Prostate gland (tissue), 2 donors: ENCODE measurements around the gene RGMA. TPM values are rescaled to one million over a fixed set of nuclear protein-coding genes. Genes with fewer than 3 reads are reported as not detected.

Experiments
- DNase-seq: peaks from one replicate; pipeline ENCODE4 v3.0.0-alpha.2; 2019; ENCODE audit warnings: low spot score
- H3K27ac ChIP-seq, 2 donors: fragments of 200-600 bp; sonication (generic); 2 replicates each; pipeline ENCODE4 v1.5.1; 2017 to 2019
- H3K27me3 ChIP-seq: fragments of 200-600 bp; sonication (generic); replicated peaks from 2 replicates; pipeline ENCODE4 v1.5.1; 2019; ENCODE audit not compliant: insufficient read depth
- H3K36me3 ChIP-seq, 2 donors: fragments of 200-600 bp; sonication (generic); 1 replicate in 1 of 2; 2 replicates in 1 of 2; pipeline versions ENCODE4 v1.5.1 to v1.8.1; 2017 to 2019
- H3K4me1 ChIP-seq: fragments of 200-600 bp; sonication (generic); replicated peaks from 2 replicates; pipeline ENCODE4 v1.5.1; 2019
- H3K4me3 ChIP-seq, 2 donors: fragments of 200-600 bp; sonication (generic); 2 replicates each; pipeline ENCODE4 v1.5.1; 2017 to 2019
- H3K9me3 ChIP-seq: fragments of 200-600 bp; sonication (generic); 2 replicates; pipeline ENCODE4 v1.5.1; 2017
- POLR2A ChIP-seq: fragments of 450-650 bp; IDR thresholded peaks from one replicate; pipeline ENCODE4 v1.6.1; 2016; ENCODE audit warnings: antibody characterized with exemption, mild to moderate bottlenecking
- POLR2AphosphoS5 ChIP-seq: sonication (generic); formaldehyde crosslinking; IDR thresholded peaks from one replicate; pipeline ENCODE4 v1.6.1; 2017; ENCODE audit warnings: antibody characterized with exemption
- WGBS: methylation state at CpG from one replicate; pipeline ENCODE4 v1.1.5; 2018; 5-methylcytosine and 5-hydroxymethylcytosine counted together
- intact Hi-C: fragments of 100-400 bp; cut with DNase I; formaldehyde crosslinking; loops from one replicate; pipeline ENCODE4 v1.14.2; 2022
- total RNA-seq, 2 donors: library from RNA; depleted of rRNA; stranded (reverse); fragments of >200 nt; gene quantifications; one replicate each; pipeline ENCODE4 v1.1.0, GENCODE V29; 2016
- TF ChIP-seq, protein P1 (sequence below), 4 experiments: fragments of 200-600 bp in 2 of 4; fragments of 450-650 bp in 2 of 4; sonication (generic) in 2 of 4; IDR thresholded peaks; 1 replicate in 3 of 4; 2 replicates in 1 of 4; pipeline ENCODE4 v1.5.1; 2016 to 2019; ENCODE audit warnings: antibody characterized with exemption in 4 of 4, mild to moderate bottlenecking in 2 of 4, moderate library complexity in 2 of 4

Gene RGMA
- total RNA-seq, 2 donors from 2014 or later: 10.3 to 93.8 TPM

DNA sequence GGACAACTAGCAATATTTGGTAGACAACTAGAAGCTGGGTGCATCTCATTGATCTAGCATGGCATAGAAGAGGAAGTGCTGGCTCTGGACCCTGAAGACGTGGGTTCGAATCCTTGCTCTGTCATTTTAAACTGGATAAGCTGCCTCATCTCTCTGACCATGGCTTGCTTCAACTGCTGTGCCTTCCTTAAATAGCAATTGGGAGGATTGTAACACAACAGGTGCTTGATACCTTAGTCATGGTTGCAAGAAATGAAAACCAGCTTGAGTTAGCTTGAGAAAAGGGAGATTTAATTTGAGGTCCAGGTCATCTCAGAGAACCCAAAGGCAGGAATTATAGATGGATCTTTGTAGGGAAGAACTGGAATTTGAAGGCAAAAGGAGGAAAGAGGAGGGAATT, 14.8 kb upstream of the RGMA start:
- 94% methylated on average over 2 of the region's 2 CpGs for whole genome bisulfite sequencing
- DNase-seq: no peak
- Histone ChIP-seq H3K4me3 (no peak overlapping the region), H3K27ac (no peak overlapping the region), H3K9me3 (no peaks in the 10 kb centered on the region), H3K27me3 (no peaks in the 10 kb centered on the region), H3K4me1 (no peaks in the 10 kb centered on the region), H3K36me3 (no peaks in the 10 kb centered on the region)
- TF ChIP-seq, protein P1, sequence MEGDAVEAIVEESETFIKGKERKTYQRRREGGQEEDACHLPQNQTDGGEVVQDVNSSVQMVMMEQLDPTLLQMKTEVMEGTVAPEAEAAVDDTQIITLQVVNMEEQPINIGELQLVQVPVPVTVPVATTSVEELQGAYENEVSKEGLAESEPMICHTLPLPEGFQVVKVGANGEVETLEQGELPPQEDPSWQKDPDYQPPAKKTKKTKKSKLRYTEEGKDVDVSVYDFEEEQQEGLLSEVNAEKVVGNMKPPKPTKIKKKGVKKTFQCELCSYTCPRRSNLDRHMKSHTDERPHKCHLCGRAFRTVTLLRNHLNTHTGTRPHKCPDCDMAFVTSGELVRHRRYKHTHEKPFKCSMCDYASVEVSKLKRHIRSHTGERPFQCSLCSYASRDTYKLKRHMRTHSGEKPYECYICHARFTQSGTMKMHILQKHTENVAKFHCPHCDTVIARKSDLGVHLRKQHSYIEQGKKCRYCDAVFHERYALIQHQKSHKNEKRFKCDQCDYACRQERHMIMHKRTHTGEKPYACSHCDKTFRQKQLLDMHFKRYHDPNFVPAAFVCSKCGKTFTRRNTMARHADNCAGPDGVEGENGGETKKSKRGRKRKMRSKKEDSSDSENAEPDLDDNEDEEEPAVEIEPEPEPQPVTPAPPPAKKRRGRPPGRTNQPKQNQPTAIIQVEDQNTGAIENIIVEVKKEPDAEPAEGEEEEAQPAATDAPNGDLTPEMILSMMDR (IDR thresholded peaks at IDR 0.05): no peak
- intact Hi-C loops: no loop called here

DNA sequence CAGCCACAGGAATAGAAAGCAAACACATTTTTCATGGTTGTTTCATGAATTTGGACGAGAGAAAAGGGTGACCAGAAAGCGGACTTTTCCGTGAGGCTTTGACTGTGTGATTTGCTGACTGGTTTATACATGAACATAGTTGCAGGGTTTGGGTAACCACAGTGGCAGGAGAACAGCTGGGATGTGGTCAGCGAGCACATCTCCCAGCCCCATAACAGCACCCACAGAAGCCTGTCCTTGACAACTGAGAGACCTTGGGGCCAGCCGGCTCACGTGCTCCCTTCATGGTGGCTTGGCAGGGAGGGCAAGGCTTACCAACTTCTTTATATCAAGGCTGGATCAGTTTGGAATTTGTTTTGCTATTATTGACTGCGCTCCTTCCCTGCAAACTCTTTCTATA, 13.2 kb upstream of the RGMA start:
- no peaks in the 10 kb centered on the region for H3K27me3 ChIP-seq
- H3K36me3 ChIP-seq: no peaks in the 10 kb centered on the region
- no peak for DNase-seq
- no peaks in the 10 kb centered on the region for H3K9me3 ChIP-seq
- no peak overlapping the region for H3K4me3 ChIP-seq
- H3K27ac ChIP-seq: no peak overlapping the region
- no peaks in the 10 kb centered on the region for H3K4me1 ChIP-seq
- 89% methylated on average over 7 of the region's 7 CpGs for WGBS
- no peak for TF ChIP-seq POLR2A
- intact Hi-C loops: no loop called here

DNA sequence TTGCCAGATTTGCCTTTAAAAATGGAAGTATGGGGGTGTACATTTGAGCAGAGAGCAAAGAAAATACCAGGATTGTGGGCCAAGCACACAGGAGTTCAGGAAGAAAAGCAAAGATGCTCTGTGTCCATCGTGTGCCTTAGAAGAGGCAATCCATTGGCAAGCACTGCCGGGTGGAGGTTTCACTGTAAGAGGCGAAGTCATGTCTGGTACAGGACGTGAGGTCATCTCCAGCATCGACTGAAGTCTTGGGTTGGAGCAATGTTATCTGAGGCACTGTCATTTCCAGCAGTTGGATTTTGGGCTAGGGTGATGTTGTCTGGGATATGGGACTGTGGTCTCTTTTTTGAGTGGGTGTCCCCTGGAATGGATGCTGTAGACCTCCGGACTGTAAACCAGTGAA, 4.8 kb upstream of the RGMA start:
- Histone ChIP-seq H3K27ac (no peak overlapping the region), H3K36me3 (no peaks in the 10 kb centered on the region), H3K27me3 (no peaks in the 10 kb centered on the region), H3K9me3 (no peaks in the 10 kb centered on the region), H3K4me1 (no peaks in the 10 kb centered on the region), H3K4me3 (no peak overlapping the region)
- no peak for DNase-seq
- intact Hi-C loops: no loop called here
- 85% methylated on average over 6 of the region's 6 CpGs for WGBS
- TF ChIP-seq POLR2AphosphoS5 (no peak), POLR2A (no peak)
- TF ChIP-seq, protein P1 (IDR thresholded peaks at IDR 0.05): no peak

DNA sequence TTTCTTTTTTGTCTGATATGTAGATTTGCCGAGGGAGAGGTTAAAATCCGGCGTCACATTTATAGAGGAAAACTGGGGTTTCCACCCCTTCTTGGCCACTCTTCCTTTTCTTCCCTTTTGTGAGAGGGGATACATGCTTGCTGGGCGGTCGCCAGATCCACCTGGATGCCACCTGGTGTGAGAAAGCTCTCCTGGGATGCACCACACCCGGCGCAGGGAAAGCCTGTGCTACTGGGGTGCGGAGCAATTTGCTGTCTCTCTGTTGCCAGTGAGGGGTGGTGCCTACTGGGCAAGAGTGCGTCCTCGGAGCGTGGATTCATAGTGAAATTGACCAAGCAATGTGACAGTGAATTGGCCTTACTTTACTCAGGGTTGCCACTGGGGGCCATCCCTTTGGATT, 2.5 kb upstream of the RGMA start:
- Histone ChIP-seq H3K36me3 (no peaks in the 10 kb centered on the region), H3K27ac (no peak overlapping the region), H3K4me3 (no peak overlapping the region), H3K9me3 (no peaks in the 10 kb centered on the region), H3K27me3 (no peaks in the 10 kb centered on the region), H3K4me1 (no peaks in the 10 kb centered on the region)
- intact Hi-C loops: no loop called here
- WGBS: 82% methylated on average over 11 of the region's 11 CpGs
- DNase-seq: no peak
- TF ChIP-seq, protein P1 (IDR thresholded peaks at IDR 0.05): no peak
- TF ChIP-seq POLR2A: no peak
- TF ChIP-seq POLR2AphosphoS5: no peak

DNA sequence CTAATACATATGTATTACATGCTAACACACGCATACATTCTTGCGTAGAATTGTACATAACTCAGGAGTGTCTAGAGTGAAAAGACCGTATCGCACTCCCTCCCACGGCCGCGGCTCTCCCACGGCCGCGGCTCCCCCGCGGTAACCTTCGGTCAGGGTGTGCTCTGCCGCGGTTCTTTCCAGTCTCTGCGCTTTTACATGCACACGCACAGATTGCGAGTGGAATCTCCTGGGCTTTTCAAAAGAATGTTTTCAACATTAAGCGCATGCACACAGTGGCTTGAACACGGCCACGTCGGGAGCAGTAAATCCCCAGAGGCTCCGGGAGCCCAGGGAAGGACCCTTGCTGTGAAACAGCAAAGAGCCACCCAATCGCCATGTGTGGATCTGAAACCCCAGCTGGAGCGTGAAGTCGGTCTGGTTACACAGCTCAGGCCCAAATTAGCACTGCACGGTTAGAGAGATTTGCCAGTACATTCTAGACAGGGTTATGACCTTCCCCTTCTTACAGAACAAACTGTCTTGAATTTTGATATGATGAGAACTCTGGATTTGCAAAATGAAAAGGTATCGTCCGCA, 805 bp upstream of the RGMA start:
- H3K4me3 ChIP-seq: peak overlapping the region; percentile 40 to 50
- no peaks in the 10 kb centered on the region for H3K9me3 ChIP-seq
- no peak for DNase-seq
- 28% methylated on average over 28 of the region's 29 CpGs for WGBS
- TF ChIP-seq, protein P1 (IDR thresholded peaks at IDR 0.05): no peak
- TF ChIP-seq POLR2AphosphoS5 (no peak), POLR2A (no peak)
- no peak overlapping the region for H3K27ac ChIP-seq
- intact Hi-C loops: loop anchor here (5.0 to 10.0 kb wide), 4 partner anchors 53 to 1032 kb away; no protein-coding TSS in a partner anchor
- no peaks in the 10 kb centered on the region for H3K27me3 ChIP-seq
- H3K36me3 ChIP-seq: no peaks in the 10 kb centered on the region
- no peaks in the 10 kb centered on the region for H3K4me1 ChIP-seq
